ENCODE results near the gene TRPM6. TPM values are rescaled to one million over a fixed set of nuclear protein-coding genes. Genes with fewer than 3 reads are reported as not detected.
A peak's percentile ranks its signal among the peaks of the same experiment; 100 is the strongest.

The TRPM6 gene
- total and polyA plus RNA-seq, 2 experiments from 2014 or later, result 0.23 to 0.87 TPM

DNA sequence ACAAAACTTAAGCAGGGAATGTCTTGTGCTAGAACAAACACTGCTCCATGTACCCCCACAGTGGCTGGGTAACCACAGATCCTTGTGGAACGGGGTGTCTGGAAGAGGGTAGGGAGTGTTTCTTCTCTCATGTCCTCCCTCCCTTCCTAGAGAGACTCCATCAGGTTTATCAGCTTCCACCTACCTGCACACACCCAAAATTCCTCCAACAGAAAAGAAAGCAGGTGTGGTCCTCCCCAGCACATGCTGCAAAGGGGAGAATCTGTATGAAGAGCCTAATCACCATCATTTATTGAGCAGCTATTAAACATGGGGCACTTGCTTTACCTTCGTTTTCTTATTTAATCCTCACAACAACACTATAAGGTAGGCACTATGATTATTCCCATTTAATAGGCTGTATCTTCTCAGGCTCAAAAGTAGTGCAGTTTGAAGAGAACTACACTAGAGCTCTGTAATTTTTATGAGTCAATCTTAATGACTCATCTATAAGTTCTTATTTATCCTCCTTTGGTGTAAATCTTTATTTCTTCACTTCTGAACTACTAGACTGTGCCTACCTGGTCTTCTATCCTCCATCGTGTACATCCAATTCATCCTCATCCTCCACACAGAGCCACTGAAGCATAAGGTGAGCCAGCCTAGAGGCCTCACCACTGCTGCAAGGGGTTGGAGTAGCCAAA lies 33.4 kb upstream of the TRPM6 start:
- Histone ChIP-seq H3K27me3 (ENCODE audit: insufficient read depth) (no peaks in the 10 kb centered on the region), H4K20me1 (replicated peaks; ENCODE audit: insufficient read depth) (no peaks in the 10 kb centered on the region), H3K4me3 (no peak overlapping the region), H3K79me2 (replicated peaks; ENCODE audit: insufficient read depth) (no peaks in the 10 kb centered on the region), H3K36me3 (ENCODE audit: insufficient read depth) (no peaks in the 10 kb centered on the region), H3K4me2 (no peak overlapping the region), H3K27ac (ENCODE audit: low read depth) (no peak overlapping the region), H3K9me2 (ENCODE audit: insufficient read depth) (peaks cover 5% of the 10 kb centered on the region; the same call in 1 of the 2 replicates), H2AFZ (peak overlapping the region; percentile 20; the same call in 1 of the 2 replicates), H3K4me1 (ENCODE audit: insufficient read depth) (peaks cover 15% of the 10 kb centered on the region), H3F3A (replicated peaks; ENCODE audit: low read depth) (no peaks in the 10 kb centered on the region)
- DNase-seq (ENCODE audit: low spot score) (no peak), ATAC-seq (no peak)
- Mint-ChIP-seq H3K36me3 (ENCODE audit: low read depth) (no peaks in the 10 kb centered on the region), H3K4me3 (no peak overlapping the region), H3K27ac (no peak overlapping the region), H3K27me3 (ENCODE audit: insufficient read depth, low read depth, poor library complexity) (peaks cover 2% of the 10 kb centered on the region), H3K4me1 (peaks cover 12% of the 10 kb centered on the region), H3K9me3 (no peaks in the 10 kb centered on the region; the same call in 2 of the 3 replicates)
- TF ChIP-seq ETS1 (IDR thresholded peaks at IDR 0.05) (no peak), NANOG (IDR thresholded peaks at IDR 0.05; ENCODE audit: borderline replicate concordance) (no peak), CREB1 (CRISPR knock-in tag; IDR thresholded peaks at IDR 0.05; ENCODE audit: low read depth) (no peak), ZNF331 (CRISPR knock-in tag; IDR thresholded peaks at IDR 0.05; ENCODE audit: low read depth) (no peak), STAT1 (IDR thresholded peaks at IDR 0.05; ENCODE audit: unreplicated experiment) (no peak), JUNB (IDR thresholded peaks at IDR 0.05; ENCODE audit: unreplicated experiment) (no peak), REST (IDR thresholded peaks at IDR 0.05; ENCODE audit: unreplicated experiment) (no peak), ZNF462 (CRISPR knock-in tag; IDR thresholded peaks at IDR 0.05) (no peak), EZH2 (IDR thresholded peaks at IDR 0.05; ENCODE audit: low read depth, unreplicated experiment) (no peak), CTCF (conservative IDR thresholded peaks at IDR 0.05; ENCODE audit: low read depth in 2 of 2) (no peak), POLR2AphosphoS5 (IDR thresholded peaks at IDR 0.05; ENCODE audit: low read depth) (no peak), EZH2phosphoT487 (IDR thresholded peaks at IDR 0.05; ENCODE audit: unreplicated experiment) (no peak), ZNF114 (CRISPR knock-in tag; IDR thresholded peaks at IDR 0.05) (no peak)
